Activated CD4-positive, CD25-positive, alpha-beta regulatory T cell treated with anti-CD3 and anti-CD28 coated beads, Interleukin-2, amount 50 U/mL, for 72 hours (primary cell): ENCODE results near the gene INHBB.

Experiments used
- DNase-seq: peaks from one replicate; pipeline ENCODE4 v3.0.0; 2021

Gene INHBB

GRCh38 chr2:120360307-120360855 is 14.4 kb downstream of the INHBB start:
- DNase-seq = no peak

GRCh38 chr2:120362926-120363325 is 17.0 kb downstream of the INHBB start:
- no peak for DNase-seq

GRCh38 chr2:120365236-120365793 is 19.4 kb downstream of the INHBB start:
- DNase-seq = no peak

- DNase-seq = no peak
Measured at GRCh38 chr2:120366698-120367097, 20.8 kb downstream of the INHBB start.

- DNase-seq = no peak
Measured at GRCh38 chr2:120367221-120367620, 21.3 kb downstream of the INHBB start.

- DNase-seq = no peak
Measured at GRCh38 chr2:120367649-120368048, 21.7 kb downstream of the INHBB start.

- DNase-seq = no peak
Measured at GRCh38 chr2:120368086-120368485, 22.1 kb downstream of the INHBB start.

GRCh38 chr2:120369250-120369649 is 23.3 kb downstream of the INHBB start:
- DNase-seq = no peak

- no peak for DNase-seq
Measured at GRCh38 chr2:120371969-120372625, 26.2 kb downstream of the INHBB start.

GRCh38 chr2:120372816-120373215 is 26.9 kb downstream of the INHBB start:
- DNase-seq = no peak

- DNase-seq = no peak
Measured at GRCh38 chr2:120373424-120373823, 27.5 kb downstream of the INHBB start.

- DNase-seq = no peak
Measured at GRCh38 chr2:120374821-120375220, 28.9 kb downstream of the INHBB start.

- DNase-seq = no peak
Measured at GRCh38 chr2:120375251-120376020, 29.5 kb downstream of the INHBB start.

GRCh38 chr2:120376101-120376500 is 30.2 kb downstream of the INHBB start:
- DNase-seq = no peak

- no peak for DNase-seq
Measured at GRCh38 chr2:120376679-120377640, 31.0 kb downstream of the INHBB start.

GRCh38 chr2:120378605-120379004 is 32.7 kb downstream of the INHBB start:
- DNase-seq = no peak

GRCh38 chr2:120379916-120380893 is 34.3 kb downstream of the INHBB start:
- no peak for DNase-seq

- no peak for DNase-seq
Measured at GRCh38 chr2:120381192-120381591, 35.3 kb downstream of the INHBB start.

- DNase-seq = no peak
Measured at GRCh38 chr2:120381661-120382060, 35.7 kb downstream of the INHBB start.

GRCh38 chr2:120382541-120383144 is 36.7 kb downstream of the INHBB start:
- no peak for DNase-seq

- DNase-seq = no peak
Measured at GRCh38 chr2:120383191-120383590, 37.3 kb downstream of the INHBB start.
